DND-41 (cell line): Measurements from ENCODE around the gene NF1.
A peak's percentile ranks its signal among the peaks of the same experiment; 100 is the strongest.

Source experiments
- ATAC-seq: fragments of 200-7000 bp; cut with Tn5 transposase; 3 replicates; pipeline ENCODE4 v1.9.1; 2021; ENCODE audit warnings: low read depth; ENCODE audit not compliant: insufficient read depth
- DNase-seq: peaks from one replicate; pipeline ENCODE4 v3.0.0-alpha.2; 2020
- H2AFZ ChIP-seq: 2 replicates; pipeline ENCODE4 v1.6.0; 2012; ENCODE audit warnings: low read depth, low read length
- H3K27ac ChIP-seq: 2 replicates; pipeline ENCODE4 v1.5.1; 2012; ENCODE audit warnings: low read length, inconsistent platforms
- H3K27me3 ChIP-seq: fragments of 200-600 bp; sonication (generic); 2 replicates; pipeline ENCODE4 v1.6.0; 2012; ENCODE audit warnings: low read length, mild to moderate bottlenecking, inconsistent platforms; ENCODE audit not compliant: insufficient read depth, poor library complexity
- H3K36me3 ChIP-seq: 2 replicates; pipeline ENCODE4 v1.5.1; 2012; ENCODE audit warnings: low read length, inconsistent platforms; ENCODE audit not compliant: insufficient read depth
- H3K4me1 ChIP-seq: 2 replicates; pipeline ENCODE4 v1.5.1; 2012; ENCODE audit warnings: mild to moderate bottlenecking, low read length; ENCODE audit not compliant: insufficient read depth
- H3K4me2 ChIP-seq: 2 replicates; pipeline ENCODE4 v1.6.0; 2012; ENCODE audit warnings: mild to moderate bottlenecking, moderate library complexity, low read length, inconsistent platforms; ENCODE audit not compliant: insufficient read depth
- H3K4me3 ChIP-seq, 2 experiments: fragments of 200-600 bp in 1 of 2; shearing (Covaris generic) in 1 of 2; 2 replicates each; pipeline ENCODE4 v1.5.1; 2012 to 2016; ENCODE audit warnings: inconsistent platforms in 2 of 2, low read length in 2 of 2, mild to moderate bottlenecking in 2 of 2, low read depth in 1 of 2, moderate library complexity in 1 of 2
- H3K79me2 ChIP-seq: 2 replicates; pipeline ENCODE4 v1.6.0; 2012; ENCODE audit warnings: low read length, inconsistent platforms; ENCODE audit not compliant: insufficient read depth
- H3K9ac ChIP-seq: 2 replicates; pipeline ENCODE4 v1.6.0; 2012; ENCODE audit warnings: low read depth, mild to moderate bottlenecking, inconsistent platforms, low read length, moderate library complexity
- H3K9me3 ChIP-seq: 2 replicates; pipeline ENCODE4 v1.5.1; 2012; ENCODE audit warnings: low read length, moderate library complexity, mild to moderate bottlenecking, inconsistent platforms; ENCODE audit not compliant: insufficient read depth, severe bottlenecking
- H4K20me1 ChIP-seq: 2 replicates; pipeline ENCODE4 v1.6.0; 2012; ENCODE audit warnings: low read length; ENCODE audit not compliant: insufficient read depth
- CTCF ChIP-seq: IDR thresholded peaks from 2 replicates; pipeline ENCODE4 v1.5.1; 2012; ENCODE audit warnings: borderline replicate concordance, low read length, moderate library complexity, mild to moderate bottlenecking; ENCODE audit not compliant: poor library complexity, severe bottlenecking; ENCODE audit errors: extremely low read depth
- EZH2 ChIP-seq: IDR thresholded peaks from 3 replicates; pipeline ENCODE4 v1.6.1; 2012; ENCODE audit warnings: borderline replicate concordance, low read depth, mild to moderate bottlenecking, moderate library complexity, low read length, inconsistent platforms; ENCODE audit not compliant: severe bottlenecking

NF1 gene

GRCh38 chr17:31216031-31216751 is 121.4 kb downstream of the NF1 start:
- no peak overlapping the region for H3K27ac ChIP-seq
- DNase-seq = no peak
- no peak overlapping the region for H2AFZ ChIP-seq
- no peak for ATAC-seq
- H3K4me1 ChIP-seq = no peaks in the 10 kb centered on the region
- no peaks in the 10 kb centered on the region for H3K79me2 ChIP-seq
- no peak overlapping the region for H3K4me2 ChIP-seq
- H3K9ac ChIP-seq = no peak overlapping the region
- TF ChIP-seq EZH2 (no peak), CTCF (peak; percentile 72)
- H3K4me3 ChIP-seq = no peak overlapping the region
- peaks cover 41% of the 10 kb centered on the region for H3K36me3 ChIP-seq
- no peaks in the 10 kb centered on the region for H3K27me3 ChIP-seq
- H4K20me1 ChIP-seq = no peaks in the 10 kb centered on the region
- H3K9me3 ChIP-seq = no peaks in the 10 kb centered on the region

- no peak for DNase-seq
- no peak overlapping the region for H2AFZ ChIP-seq
Measured at GRCh38 chr17:31224366-31224765, 129.6 kb downstream of the NF1 start.

GRCh38 chr17:31225831-31226230 is 131.1 kb downstream of the NF1 start:
- TF ChIP-seq CTCF = no peak
- no peak for TF ChIP-seq EZH2
- no peaks in the 10 kb centered on the region for H3K4me1 ChIP-seq
- H3K9ac ChIP-seq = no peak overlapping the region
- peaks cover 50% of the 10 kb centered on the region for H3K36me3 ChIP-seq
- no peak overlapping the region for H3K27ac ChIP-seq
- no peak overlapping the region for H3K4me3 ChIP-seq
- no peaks in the 10 kb centered on the region for H3K9me3 ChIP-seq
- no peak overlapping the region for H2AFZ ChIP-seq
- H4K20me1 ChIP-seq = no peaks in the 10 kb centered on the region
- H3K4me2 ChIP-seq = no peak overlapping the region
- ATAC-seq (no peak), DNase-seq (no peak)
- no peaks in the 10 kb centered on the region for H3K79me2 ChIP-seq
- H3K27me3 ChIP-seq = no peaks in the 10 kb centered on the region

More at GRCh38 chr17:31224366-31224765, 129.6 kb downstream of the NF1 start:
- Histone ChIP-seq H3K27me3 (no peaks in the 10 kb centered on the region), H3K79me2 (no peaks in the 10 kb centered on the region), H3K9ac (no peak overlapping the region), H3K36me3 (peaks cover 44% of the 10 kb centered on the region), H4K20me1 (no peaks in the 10 kb centered on the region), H3K27ac (no peak overlapping the region), H3K4me3 (no peak overlapping the region), H3K4me1 (no peaks in the 10 kb centered on the region), H3K4me2 (no peak overlapping the region), H3K9me3 (no peaks in the 10 kb centered on the region)
- no peak for TF ChIP-seq CTCF
- TF ChIP-seq EZH2 = no peak
- no peak for ATAC-seq
